B cell (primary cell): ENCODE results near the gene TF.

ENCODE experiments used
- EZH2 ChIP-seq: IDR thresholded peaks from 2 replicates; pipeline ENCODE4 v1.6.1; 2012; ENCODE audit warnings: borderline replicate concordance, low read depth, mild to moderate bottlenecking, moderate library complexity, low read length; ENCODE audit not compliant: insufficient read depth, poor library complexity, severe bottlenecking
- TF ChIP-seq, protein P1 (sequence below): fragments of 200-600 bp; IDR thresholded peaks from one replicate; pipeline ENCODE4 v1.8.0; 2022; ENCODE audit warnings: antibody characterized with exemption, mild to moderate bottlenecking

DNA sequence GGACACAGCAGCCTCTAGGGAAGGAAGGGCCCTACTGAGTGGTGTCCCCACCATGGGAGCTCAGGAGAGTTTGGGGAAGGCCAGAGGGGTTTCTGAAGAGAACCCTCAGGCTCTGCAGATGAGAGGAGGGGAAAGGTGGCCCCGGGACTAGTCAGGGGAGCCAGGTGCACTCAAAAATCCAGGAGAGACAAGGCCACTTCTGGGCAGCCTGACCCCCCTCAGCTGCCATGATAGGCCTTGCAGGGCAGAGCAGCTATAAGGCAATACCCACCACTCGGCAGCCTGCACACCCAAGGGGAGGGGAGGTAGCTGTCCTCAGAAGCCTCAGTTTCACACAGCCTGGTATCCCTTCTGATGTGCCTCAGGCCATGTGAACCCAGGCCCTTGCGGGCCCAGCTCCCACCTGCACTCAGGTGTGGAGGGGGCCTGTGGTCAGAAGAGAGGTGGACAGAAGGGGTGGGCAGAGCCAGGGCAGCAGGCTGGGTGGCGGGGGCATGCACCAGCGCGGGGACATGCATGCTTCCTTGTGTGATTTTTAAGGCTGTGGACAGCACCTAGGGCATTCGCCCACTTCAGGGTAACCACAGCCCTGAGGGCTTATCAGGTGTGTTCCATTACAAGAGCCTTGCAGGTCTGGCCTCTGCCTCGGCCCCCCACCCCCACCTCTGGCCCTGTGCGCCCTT, 94.0 kb downstream of the TF start:
- no peak for TF ChIP-seq EZH2
- TF ChIP-seq, protein P1, sequence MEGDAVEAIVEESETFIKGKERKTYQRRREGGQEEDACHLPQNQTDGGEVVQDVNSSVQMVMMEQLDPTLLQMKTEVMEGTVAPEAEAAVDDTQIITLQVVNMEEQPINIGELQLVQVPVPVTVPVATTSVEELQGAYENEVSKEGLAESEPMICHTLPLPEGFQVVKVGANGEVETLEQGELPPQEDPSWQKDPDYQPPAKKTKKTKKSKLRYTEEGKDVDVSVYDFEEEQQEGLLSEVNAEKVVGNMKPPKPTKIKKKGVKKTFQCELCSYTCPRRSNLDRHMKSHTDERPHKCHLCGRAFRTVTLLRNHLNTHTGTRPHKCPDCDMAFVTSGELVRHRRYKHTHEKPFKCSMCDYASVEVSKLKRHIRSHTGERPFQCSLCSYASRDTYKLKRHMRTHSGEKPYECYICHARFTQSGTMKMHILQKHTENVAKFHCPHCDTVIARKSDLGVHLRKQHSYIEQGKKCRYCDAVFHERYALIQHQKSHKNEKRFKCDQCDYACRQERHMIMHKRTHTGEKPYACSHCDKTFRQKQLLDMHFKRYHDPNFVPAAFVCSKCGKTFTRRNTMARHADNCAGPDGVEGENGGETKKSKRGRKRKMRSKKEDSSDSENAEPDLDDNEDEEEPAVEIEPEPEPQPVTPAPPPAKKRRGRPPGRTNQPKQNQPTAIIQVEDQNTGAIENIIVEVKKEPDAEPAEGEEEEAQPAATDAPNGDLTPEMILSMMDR, result no peak
